GM12878 (cell line): ENCODE measurements around the gene ELOF1. TPM values are rescaled to one million over a fixed set of nuclear protein-coding genes. Genes with fewer than 3 reads are reported as not detected.

Source experiments
- ATAC-seq: fragments of 200-7000 bp; cut with Tn5 transposase; 3 replicates; pipeline ENCODE4 v1.9.1; 2020; ENCODE audit warnings: mild to moderate bottlenecking, moderate library complexity
- BruUV-seq: library from RNA; stranded (reverse); fragments of 400-500 nt; replicated peaks from 2 replicates; lab custom pipeline; 2021; lab: Mats Ljungman, UMichigan
- CTCF ChIA-PET: fragments of 300-600 bp; sonication (Branson Sonifier 250); formaldehyde crosslinking; extraction: SDS; loops from one replicate; lab custom pipeline; 2021; ENCODE audit warnings: inconsistent platforms; lab: Yijun Ruan, JAX
- POLR2A ChIA-PET: fragments of 350-600 bp; formaldehyde crosslinking; extraction: SDS; loops from one replicate; lab custom pipeline; 2021; ENCODE audit warnings: inconsistent platforms; lab: Charles Lee
- RAD21 ChIA-PET: fragments of 300-600 bp; sonication (Branson Sonifier 250); formaldehyde crosslinking; loops from one replicate; lab custom pipeline; 2023; ENCODE audit warnings: antibody characterized with exemption; ENCODE audit not compliant: unreplicated experiment; lab: Charles Lee
- SMC1A ChIA-PET: fragments of 300-600 bp; sonication (Branson Sonifier 250); formaldehyde crosslinking; loops from one replicate; lab custom pipeline; 2023; ENCODE audit not compliant: unreplicated experiment, uncharacterized antibody; lab: Charles Lee
- DNase-seq: peaks from one replicate; pipeline ENCODE4 v3.0.0-alpha.2; 2011; ENCODE audit warnings: low read depth, low spot score
- FAIRE-seq: peaks from 3 replicates; lab custom pipeline; 2011; peaks lifted over from hg19 to GRCh38; lab: Jason Lieb, UNC
- H2AFZ ChIP-seq: 2 replicates; pipeline ENCODE4 v1.6.0; 2011; ENCODE audit warnings: low read depth, low read length, control low read depth; ENCODE audit not compliant: control insufficient read depth
- H3K27ac ChIP-seq: 2 replicates; pipeline ENCODE4 v1.5.1; 2011; ENCODE audit warnings: control low read depth; ENCODE audit not compliant: control insufficient read depth, insufficient read depth
- H3K27me3 ChIP-seq, 2 experiments: replicated peaks in 1 of 2; 2 replicates each; pipeline versions ENCODE4 v1.6.0 to v1.6.1; 2011; ENCODE audit warnings: low read length in 1 of 2; ENCODE audit not compliant: control insufficient read depth in 2 of 2, insufficient read depth in 2 of 2
- H3K36me3 ChIP-seq, 2 experiments: 2 replicates each; pipeline ENCODE4 v1.5.1; 2011; ENCODE audit warnings: low read length in 1 of 2; ENCODE audit not compliant: control insufficient read depth in 2 of 2, insufficient read depth in 2 of 2
- H3K4me1 ChIP-seq: 2 replicates; pipeline ENCODE4 v1.6.1; 2011; ENCODE audit warnings: mild to moderate bottlenecking, low read length, moderate library complexity, mixed read lengths; ENCODE audit not compliant: control insufficient read depth, insufficient read depth
- H3K4me2 ChIP-seq: 2 replicates; pipeline ENCODE4 v1.6.0; 2011; ENCODE audit warnings: control low read depth; ENCODE audit not compliant: control insufficient read depth, insufficient read depth
- H3K4me3 ChIP-seq: fragments of 200-600 bp; sonication (generic); 2 replicates; pipeline ENCODE4 v1.5.1; 2016
- H3K79me2 ChIP-seq: 2 replicates; pipeline ENCODE4 v1.6.0; 2011; ENCODE audit warnings: low read length; ENCODE audit not compliant: control insufficient read depth, insufficient read depth
- H3K9ac ChIP-seq: 2 replicates; pipeline ENCODE4 v1.8.0; 2011; ENCODE audit warnings: low read length, control low read depth, mixed read lengths; ENCODE audit not compliant: control insufficient read depth, insufficient read depth
- H3K9me3 ChIP-seq: replicated peaks from 3 replicates; pipeline ENCODE4 v1.5.1; 2011; ENCODE audit warnings: mild to moderate bottlenecking, low read length; ENCODE audit not compliant: control insufficient read depth, insufficient read depth
- H4K20me1 ChIP-seq: 2 replicates; pipeline ENCODE4 v1.6.0; 2011; ENCODE audit not compliant: control insufficient read depth, insufficient read depth
- ASH2L ChIP-seq: fragments of 300-600, 200-600 bp; sonication (generic); IDR thresholded peaks from 2 replicates; pipeline ENCODE4 v1.6.1; 2017; ENCODE audit warnings: low read depth, mild to moderate bottlenecking, borderline replicate concordance
- MLLT1 ChIP-seq: fragments of 450-650 bp; IDR thresholded peaks from 2 replicates; pipeline ENCODE4 v1.6.1; 2016; ENCODE audit warnings: mild to moderate bottlenecking
- NFIC ChIP-seq: IDR thresholded peaks from 2 replicates; pipeline ENCODE4 v1.6.1; 2012; ENCODE audit warnings: low read depth, mild to moderate bottlenecking, inconsistent platforms, low read length, moderate library complexity
- WGBS: methylation state at CpG from one replicate; pipeline ENCODE4 v1.1.6; 2016; ENCODE audit warnings: low lambda C conversion rate; ENCODE audit not compliant: insufficient replicate concordance, insufficient coverage; ENCODE audit errors: missing lambda C conversion rate; 5-methylcytosine and 5-hydroxymethylcytosine counted together
- in situ Hi-C: fragments of 300-500 bp; cut with MboI; formaldehyde crosslinking; loops from 9 replicates; pipeline ENCODE4 v1.14.3; 2018; ENCODE audit warnings: mixed read lengths
- intact Hi-C: fragments of 100-400 bp; cut with micrococcal nuclease; formaldehyde crosslinking; loops from one replicate; pipeline ENCODE4 v1.14.2; 2022; ENCODE audit not compliant: unreplicated experiment
- polyA plus RNA-seq, 11 experiments: library from polyadenylated mRNA; depleted of rRNA in 4 of 11; unstranded in 6 of 11; stranded (reverse) in 5 of 11; fragments of >200 nt; fragmentation: Nextera tagmentation in 4 of 11; fragmentation: Illumina TruSeq in 1 of 11; extraction: Ambion mirVana in 4 of 11; extraction: Trizol in 1 of 11; gene quantifications; 1 replicate in 1 of 11; 2 replicates in 10 of 11; pipeline versions ENCODE4 v1.2.1 to v1.2.3, GENCODE V29; 2011 to 2016; ENCODE audit warnings: inconsistent platforms in 2 of 11, missing spikeins in 2 of 11, low read depth in 1 of 11
- total RNA-seq, 4 experiments: library from RNA; depleted of rRNA in 3 of 4; stranded (reverse); fragments of >200 nt in 3 of 4; fragmentation: Illumina TruSeq in 1 of 4; extraction: Trizol in 1 of 4; gene quantifications; 2 replicates each; pipeline versions ENCODE4 v1.2.1 to v1.2.3, GENCODE V29; 2013 to 2021

Gene ELOF1
- total and polyA plus RNA-seq, 10 of the 15 experiments (the other 5 are each of a cell fraction or from before 2014, with no cell fraction given) = 11.7 to 124 (median 92.9) TPM

- Histone ChIP-seq H3K9me3 (no peaks in the 10 kb centered on the region; the same call in none of the 3 replicates), H3K36me3 (peaks cover 0 to 4% of the 10 kb centered on the region in 2 experiments; a peak in 1 of 4 replicates), H3K27me3 (no peaks in the 10 kb centered on the region), H4K20me1 (no peaks in the 10 kb centered on the region), H3K4me1 (peaks cover 14% of the 10 kb centered on the region), H3K27ac (peak overlapping the region; percentile 99), H3K79me2 (peaks cover 34% of the 10 kb centered on the region), H3K4me3 (peak overlapping the region; percentile 83), H3K9ac (peak overlapping the region; percentile 98), H2AFZ (no peak overlapping the region), H3K4me2 (peak overlapping the region; percentile 77)
- DNase-seq (no peak), FAIRE-seq (no peak), ATAC-seq (no peak; the same call in 1 of the 3 replicates)
- ChIA-PET POLR2A (interaction anchor here (0.8 to 1.7 kb wide), 3 partner anchors 24 to 39 kb away, joined by 3 to 7 read pairs (median 3); partner anchors contain the start of gene ELOF1), SMC1A (interaction anchor here (0.6 to 0.8 kb wide), 2 partner anchors 16 to 389 kb away, joined by 3 to 4 read pairs; no protein-coding TSS in a partner anchor), CTCF (interaction anchor here (0.7 to 1.4 kb wide), 2 partner anchors 137 to 326 kb away, joined by 3 to 4 read pairs; no protein-coding TSS in a partner anchor), RAD21 (interaction anchor here (0.9 kb wide), 1 partner anchor 38 kb away, joined by 5 read pairs; no protein-coding TSS in a partner anchor)
- TSS peak; percentile 72 for BruUV-seq
- TF ChIP-seq MLLT1 (peak; percentile 82; the same call in 1 of the 2 replicates), ASH2L (no peak), NFIC (peak; percentile 9; the same call in 1 of the 2 replicates)
- in situ Hi-C loops (loop anchor here (25.0 kb wide), 1 partner anchor 1564 kb away; the partner anchor contains the start of genes IER2 and STX10), intact Hi-C loops (loop anchor here (5.0 kb wide), 1 partner anchor 214 kb away; the partner anchor contains the start of gene ZNF440)
- WGBS = 75% methylated on average over 10 of the region's 10 CpGs
Measured at GRCh38 chr19:11598103-11598483, 39.1 kb upstream of the ELOF1 start.
